Endodermal cell (in vitro differentiated cells): ENCODE measurements around the gene CACNA2D2. TPM values are rescaled to one million over a fixed set of nuclear protein-coding genes. Genes with fewer than 3 reads are reported as not detected.

Experiments used
- DNase-seq: peaks from one replicate; pipeline ENCODE4 v3.0.0-alpha.2; 2017
- H3K27ac ChIP-seq: 2 replicates; pipeline ENCODE4 v1.5.1; 2013; ENCODE audit warnings: mild to moderate bottlenecking, low read depth, low read length, moderate library complexity
- H3K27me3 ChIP-seq: 2 replicates; pipeline ENCODE4 v1.6.1; 2013; ENCODE audit warnings: mild to moderate bottlenecking, low read length, moderate library complexity; ENCODE audit not compliant: insufficient read depth, control insufficient read depth, poor library complexity, severe bottlenecking
- H3K36me3 ChIP-seq: 2 replicates; pipeline ENCODE4 v1.7.0; 2013; ENCODE audit warnings: mild to moderate bottlenecking, low read length, moderate library complexity; ENCODE audit not compliant: control insufficient read depth, insufficient read depth
- H3K4me1 ChIP-seq: one replicate; pipeline ENCODE4 v1.7.0; 2013; ENCODE audit warnings: low read length; ENCODE audit not compliant: control insufficient read depth, insufficient read depth
- H3K4me3 ChIP-seq: 2 replicates; pipeline ENCODE4 v1.5.1; 2013; ENCODE audit warnings: mild to moderate bottlenecking, low read length, moderate library complexity
- H3K9ac ChIP-seq: 2 replicates; pipeline ENCODE4 v1.6.1; 2013; ENCODE audit warnings: mild to moderate bottlenecking, low read length, moderate library complexity; ENCODE audit not compliant: poor library complexity, severe bottlenecking; ENCODE audit errors: extremely low read depth
- H3K9me3 ChIP-seq: 2 replicates; pipeline ENCODE4 v1.6.1; 2013; ENCODE audit warnings: mild to moderate bottlenecking, low read length, moderate library complexity; ENCODE audit not compliant: control insufficient read depth
- H3K27ac Mint-ChIP-seq: 2 replicates; pipeline ENCODE4 v1.8.0; 2020; ENCODE audit warnings: mixed read lengths
- H3K27me3 Mint-ChIP-seq: 2 replicates; pipeline ENCODE4 v1.8.0; 2021; ENCODE audit warnings: mild to moderate bottlenecking, mixed read lengths; ENCODE audit not compliant: insufficient read depth
- H3K36me3 Mint-ChIP-seq: 2 replicates; pipeline ENCODE4 v1.8.0; 2020; ENCODE audit warnings: low read depth, mixed read lengths
- H3K4me1 Mint-ChIP-seq: 2 replicates; pipeline ENCODE4 v1.8.0; 2020; ENCODE audit warnings: mixed read lengths
- H3K4me3 Mint-ChIP-seq: 2 replicates; pipeline ENCODE4 v1.8.0; 2020; ENCODE audit warnings: mild to moderate bottlenecking, moderate library complexity, mixed read lengths
- H3K9me3 Mint-ChIP-seq: 2 replicates; pipeline ENCODE4 v1.8.0; 2020; ENCODE audit warnings: mild to moderate bottlenecking, mixed read lengths
- WGBS, 2 experiments: methylation state at CpG; one replicate each; pipeline versions ENCODE4 v1.1.5 to v1.1.7; 2013; ENCODE audit warnings: missing lambda C conversion rate in 2 of 2, mixed read lengths in 1 of 2; ENCODE audit not compliant: insufficient coverage in 1 of 2, insufficient read length in 1 of 2; 5-methylcytosine and 5-hydroxymethylcytosine counted together
- total RNA-seq, 2 donors: library from RNA; stranded (reverse); fragmentation: NEBNext Ultra II Directional in 1 of 2; extraction: Animal tissue kit (Norgen Biotek cat#: 25700) in 1 of 2; gene quantifications; 2 replicates in 1 of 2; 3 replicates in 1 of 2; pipeline ENCODE4 v1.2.1, GENCODE V29; 2021
- TF ChIP-seq, protein P1 (sequence below): fragments of 200-600 bp; sonication (generic); conservative IDR thresholded peaks from 2 replicates; pipeline ENCODE4 v1.5.0; 2021; ENCODE audit warnings: antibody characterized with exemption, mild to moderate bottlenecking

The CACNA2D2 gene
- total RNA-seq, 2 donors from 2014 or later, result 17.6 to 20.7 TPM

DNA sequence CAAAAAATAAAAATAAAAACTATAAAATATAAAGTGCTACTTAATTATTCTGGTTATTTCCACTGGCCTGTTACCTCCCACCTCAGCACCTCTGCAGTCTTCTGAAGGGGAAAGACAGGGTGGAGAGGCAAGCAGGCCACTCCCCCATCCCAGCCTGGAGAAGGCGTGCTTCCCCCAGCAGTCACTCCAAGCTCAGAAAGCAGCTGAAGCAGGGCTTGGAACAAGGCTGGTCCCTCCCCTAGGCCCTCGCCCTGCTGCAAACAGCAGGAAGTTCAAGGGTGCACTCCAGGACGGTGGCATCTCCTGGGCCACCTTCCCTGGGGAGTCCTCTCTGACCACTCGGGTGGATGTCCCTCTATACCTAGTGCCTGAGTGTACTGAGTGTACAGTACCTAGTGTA is 21.4 kb downstream of the CACNA2D2 start:
- Histone ChIP-seq H3K27me3 (no peaks in the 10 kb centered on the region), H3K36me3 (no peaks in the 10 kb centered on the region), H3K9ac (no peak overlapping the region), H3K4me1 (peaks cover 7% of the 10 kb centered on the region), H3K27ac (no peak overlapping the region), H3K9me3 (no peaks in the 10 kb centered on the region), H3K4me3 (no peak overlapping the region)
- no peak overlapping the region for H3K27ac Mint-ChIP-seq
- no peaks in the 10 kb centered on the region for H3K27me3 Mint-ChIP-seq
- WGBS, 2 experiments, result 60 to 76% methylated on average over 3 to 4 of the region's 4 CpGs
- peak; percentile 66 for DNase-seq
- TF ChIP-seq, protein P1, sequence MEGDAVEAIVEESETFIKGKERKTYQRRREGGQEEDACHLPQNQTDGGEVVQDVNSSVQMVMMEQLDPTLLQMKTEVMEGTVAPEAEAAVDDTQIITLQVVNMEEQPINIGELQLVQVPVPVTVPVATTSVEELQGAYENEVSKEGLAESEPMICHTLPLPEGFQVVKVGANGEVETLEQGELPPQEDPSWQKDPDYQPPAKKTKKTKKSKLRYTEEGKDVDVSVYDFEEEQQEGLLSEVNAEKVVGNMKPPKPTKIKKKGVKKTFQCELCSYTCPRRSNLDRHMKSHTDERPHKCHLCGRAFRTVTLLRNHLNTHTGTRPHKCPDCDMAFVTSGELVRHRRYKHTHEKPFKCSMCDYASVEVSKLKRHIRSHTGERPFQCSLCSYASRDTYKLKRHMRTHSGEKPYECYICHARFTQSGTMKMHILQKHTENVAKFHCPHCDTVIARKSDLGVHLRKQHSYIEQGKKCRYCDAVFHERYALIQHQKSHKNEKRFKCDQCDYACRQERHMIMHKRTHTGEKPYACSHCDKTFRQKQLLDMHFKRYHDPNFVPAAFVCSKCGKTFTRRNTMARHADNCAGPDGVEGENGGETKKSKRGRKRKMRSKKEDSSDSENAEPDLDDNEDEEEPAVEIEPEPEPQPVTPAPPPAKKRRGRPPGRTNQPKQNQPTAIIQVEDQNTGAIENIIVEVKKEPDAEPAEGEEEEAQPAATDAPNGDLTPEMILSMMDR, result no peak
- H3K4me1 Mint-ChIP-seq, result peaks cover 3% of the 10 kb centered on the region
- H3K36me3 Mint-ChIP-seq, result no peaks in the 10 kb centered on the region
- no peaks in the 10 kb centered on the region for H3K9me3 Mint-ChIP-seq
- no peak overlapping the region for H3K4me3 Mint-ChIP-seq

DNA sequence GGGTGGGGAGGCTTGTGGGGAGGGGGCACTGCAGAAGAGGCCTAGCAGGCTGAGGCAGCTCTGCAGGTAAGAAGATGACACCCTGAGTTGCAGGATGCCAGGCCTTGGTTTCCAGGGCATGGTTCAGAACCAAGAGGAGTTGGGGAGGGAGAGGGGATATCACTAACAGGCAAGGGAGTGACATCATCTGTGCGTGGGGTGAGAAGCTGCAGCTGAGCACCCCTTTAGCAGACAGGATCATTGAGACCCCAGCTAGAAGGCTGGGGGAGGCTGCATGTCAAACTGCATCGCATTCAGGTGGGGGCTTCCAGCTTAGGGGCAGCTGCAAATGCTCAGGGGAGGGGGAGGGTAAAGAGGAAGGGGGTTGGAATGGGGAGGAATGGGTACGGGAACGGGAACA is 23.0 kb downstream of the CACNA2D2 start:
- Mint-ChIP-seq H3K4me3 (no peak overlapping the region), H3K4me1 (peaks cover 3% of the 10 kb centered on the region), H3K27me3 (no peaks in the 10 kb centered on the region), H3K9me3 (no peaks in the 10 kb centered on the region), H3K36me3 (no peaks in the 10 kb centered on the region), H3K27ac (no peak overlapping the region)
- no peak overlapping the region for H3K27ac ChIP-seq
- 71% methylated on average over 2 of the region's 4 CpGs; no CpG with 5 or more reads in 1 of the 2 experiments for WGBS, 2 experiments
- TF ChIP-seq, protein P1, result no peak
- no peaks in the 10 kb centered on the region for H3K9me3 ChIP-seq
- no peak overlapping the region for H3K9ac ChIP-seq
- peaks cover 7% of the 10 kb centered on the region for H3K4me1 ChIP-seq
- no peaks in the 10 kb centered on the region for H3K27me3 ChIP-seq
- H3K4me3 ChIP-seq, result no peak overlapping the region
- no peak for DNase-seq
- no peaks in the 10 kb centered on the region for H3K36me3 ChIP-seq

DNA sequence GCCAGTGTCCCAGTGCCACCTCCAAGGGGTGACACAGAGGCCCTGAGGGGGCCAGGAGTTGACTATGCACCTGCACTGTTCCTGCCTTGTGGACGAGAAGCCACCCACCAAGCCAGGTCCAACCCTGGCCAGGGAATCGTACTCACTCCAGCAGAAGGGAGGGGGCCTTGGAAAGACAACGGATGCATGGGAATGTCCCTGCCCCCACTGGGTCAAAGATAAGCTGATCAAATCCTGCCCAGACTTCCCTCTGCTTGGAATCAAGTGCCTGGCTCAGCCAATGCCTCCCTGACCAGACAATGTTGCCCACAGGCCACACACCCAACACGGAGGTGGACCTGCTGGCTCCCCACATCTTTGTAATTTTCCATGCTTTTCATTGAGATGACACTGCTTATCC is 23.9 kb downstream of the CACNA2D2 start:
- no peaks in the 10 kb centered on the region for H3K27me3 Mint-ChIP-seq
- no peak overlapping the region for H3K27ac Mint-ChIP-seq
- WGBS, 2 experiments, result 71 to 76% methylated on average over 3 to 4 of the region's 4 CpGs

More for the DNA sequence above, 23.9 kb downstream of the CACNA2D2 start:
- Histone ChIP-seq H3K27me3 (no peaks in the 10 kb centered on the region), H3K4me1 (peaks cover 7% of the 10 kb centered on the region), H3K27ac (no peak overlapping the region), H3K9ac (no peak overlapping the region), H3K9me3 (no peaks in the 10 kb centered on the region), H3K36me3 (no peaks in the 10 kb centered on the region), H3K4me3 (no peak overlapping the region)
- Mint-ChIP-seq H3K36me3 (no peaks in the 10 kb centered on the region), H3K4me3 (no peak overlapping the region), H3K4me1 (peaks cover 3% of the 10 kb centered on the region), H3K9me3 (no peaks in the 10 kb centered on the region)
- no peak for DNase-seq
- TF ChIP-seq, protein P1, result no peak
